ENCODE results near the gene NTN3.

DNA sequence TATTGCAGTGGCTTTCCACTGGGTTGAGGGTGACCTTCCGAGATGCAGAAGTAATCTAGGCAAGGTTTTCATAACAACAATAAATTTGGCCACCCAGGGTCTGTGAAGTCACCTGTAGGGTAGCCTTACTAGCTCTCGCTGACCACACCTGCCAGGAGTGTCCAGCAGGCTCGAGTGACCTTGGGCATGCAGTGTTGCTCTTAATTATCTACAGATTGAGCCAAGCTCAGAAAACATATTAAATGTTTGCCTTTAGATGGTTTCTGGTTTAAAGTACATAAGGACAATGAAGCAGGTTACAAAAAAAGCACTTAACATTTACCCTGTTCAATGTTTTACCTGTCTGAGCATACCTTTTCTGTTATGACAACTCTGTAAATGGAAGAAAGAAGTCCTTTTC lies 5.6 kb downstream of the NTN3 start:
- TF ChIP-seq, protein P1, sequence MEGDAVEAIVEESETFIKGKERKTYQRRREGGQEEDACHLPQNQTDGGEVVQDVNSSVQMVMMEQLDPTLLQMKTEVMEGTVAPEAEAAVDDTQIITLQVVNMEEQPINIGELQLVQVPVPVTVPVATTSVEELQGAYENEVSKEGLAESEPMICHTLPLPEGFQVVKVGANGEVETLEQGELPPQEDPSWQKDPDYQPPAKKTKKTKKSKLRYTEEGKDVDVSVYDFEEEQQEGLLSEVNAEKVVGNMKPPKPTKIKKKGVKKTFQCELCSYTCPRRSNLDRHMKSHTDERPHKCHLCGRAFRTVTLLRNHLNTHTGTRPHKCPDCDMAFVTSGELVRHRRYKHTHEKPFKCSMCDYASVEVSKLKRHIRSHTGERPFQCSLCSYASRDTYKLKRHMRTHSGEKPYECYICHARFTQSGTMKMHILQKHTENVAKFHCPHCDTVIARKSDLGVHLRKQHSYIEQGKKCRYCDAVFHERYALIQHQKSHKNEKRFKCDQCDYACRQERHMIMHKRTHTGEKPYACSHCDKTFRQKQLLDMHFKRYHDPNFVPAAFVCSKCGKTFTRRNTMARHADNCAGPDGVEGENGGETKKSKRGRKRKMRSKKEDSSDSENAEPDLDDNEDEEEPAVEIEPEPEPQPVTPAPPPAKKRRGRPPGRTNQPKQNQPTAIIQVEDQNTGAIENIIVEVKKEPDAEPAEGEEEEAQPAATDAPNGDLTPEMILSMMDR (IDR thresholded peaks at IDR 0.05; ENCODE audit: low read length): no peak
- no peak for TF ChIP-seq EZH2 (optimal IDR thresholded peaks at IDR 0.05; ENCODE audit: low read depth, low read length)

All from MM.1S (cell line).